Esophagus squamous epithelium (tissue), 4 donors: ENCODE data around the gene CELF2.

Experiments
- CTCF ChIP-seq, 6 experiments: fragments of 450-650 bp in 4 of 6; fragments of 200-600 bp in 2 of 6; sonication (generic) in 2 of 6; IDR thresholded peaks; one replicate each; pipeline ENCODE4 v1.5.1; 2016 to 2019; ENCODE audit warnings: antibody characterized with exemption in 6 of 6, mild to moderate bottlenecking in 4 of 6, moderate library complexity in 4 of 6
- POLR2A ChIP-seq, 4 donors: fragments of 450-650 bp; IDR thresholded peaks; one replicate each; pipeline ENCODE4 v1.6.1; 2017; ENCODE audit warnings: antibody characterized with exemption in 4 of 4, mild to moderate bottlenecking in 4 of 4, moderate library complexity in 3 of 4

- TF ChIP-seq CTCF (IDR thresholded peaks at IDR 0.05) (no peak), POLR2A (IDR thresholded peaks at IDR 0.05) (no peak)
Observed at GRCh38 chr10:11255156-11255555, 237.5 kb downstream of the CELF2 start.
